ENCODE results near the gene ABR.

ABR gene

DNA sequence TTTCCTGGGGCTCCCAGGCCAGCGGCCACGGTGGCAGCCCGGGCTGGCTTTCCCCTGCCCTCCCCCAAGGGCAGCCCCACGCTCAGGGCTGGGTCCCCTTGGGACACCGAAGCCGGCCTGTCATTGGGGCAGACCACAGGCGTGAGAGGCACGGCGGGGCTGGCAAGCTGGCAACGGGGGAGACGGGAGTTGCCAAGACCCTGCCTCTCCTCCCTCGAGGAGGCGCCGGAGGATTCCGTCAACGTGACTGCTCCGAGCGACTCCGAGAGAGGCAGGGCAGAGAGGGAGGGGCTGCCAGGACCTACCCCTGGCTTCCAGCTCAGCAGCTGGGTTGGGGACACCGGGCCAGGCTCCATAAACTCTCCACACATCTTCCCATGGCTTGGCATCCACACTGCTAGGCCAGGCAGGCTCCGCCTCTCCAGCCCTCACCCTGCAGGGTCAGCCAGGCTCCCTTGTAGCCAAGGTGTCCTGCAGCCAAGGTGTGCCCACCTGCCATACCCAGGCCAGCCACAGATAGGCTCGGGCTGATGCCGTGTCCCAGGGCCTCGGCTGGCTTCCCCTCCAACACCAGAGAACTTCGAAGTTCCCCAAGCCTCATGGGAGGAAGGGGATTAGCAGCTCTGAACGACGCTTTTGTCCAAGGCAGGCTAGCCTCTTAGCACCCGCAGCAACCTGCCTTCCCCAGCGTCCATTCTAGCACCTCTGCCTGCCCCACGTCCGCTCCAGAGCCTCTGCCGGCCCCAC lies 157.3 kb downstream of the ABR start:
- no peak overlapping the region for H3K4me3 ChIP-seq (ENCODE audit: low read depth, low read length)
- no peak overlapping the region for H3K9ac ChIP-seq (ENCODE audit: low read length)
- H3K27ac ChIP-seq (ENCODE audit: low read depth, low read length) = no peak overlapping the region
- no peaks in the 10 kb centered on the region for H3K9me3 ChIP-seq (ENCODE audit: control insufficient read depth, insufficient read depth, low read depth, low read length)
- no peaks in the 10 kb centered on the region for H3K27me3 ChIP-seq (ENCODE audit: control insufficient read depth, insufficient read depth, low read length)
- no peaks in the 10 kb centered on the region for H3K36me3 ChIP-seq (ENCODE audit: control insufficient read depth, insufficient read depth, low read length)
- 0 out of 2 replicates have a peak, but pooled peaks cover 2% of the 10 kb centered on the region for H3K4me1 ChIP-seq (ENCODE audit: control insufficient read depth, insufficient read depth, low read length)

DNA sequence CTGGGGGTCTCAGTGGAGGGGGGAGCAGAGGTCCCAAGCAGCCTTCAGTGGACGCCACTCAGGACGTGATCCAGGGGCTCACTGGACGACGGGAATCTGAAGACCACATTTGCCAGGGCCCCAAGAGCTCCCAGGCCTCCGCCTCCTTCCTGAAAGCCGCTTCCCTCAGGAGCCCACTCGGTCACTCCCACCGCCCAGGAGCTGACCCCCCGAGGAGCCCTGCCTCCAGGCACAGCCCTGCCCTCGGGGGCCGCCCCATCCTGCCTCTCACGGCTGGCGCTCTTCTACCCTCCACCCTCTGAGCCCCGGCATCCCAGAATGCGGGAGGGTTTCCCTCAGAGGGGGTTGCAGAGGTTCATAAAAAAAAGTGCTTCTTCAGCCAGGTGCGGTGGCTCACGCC lies 158.6 kb downstream of the ABR start:
- H3K27me3 ChIP-seq (ENCODE audit: control insufficient read depth, insufficient read depth, low read length) = no peaks in the 10 kb centered on the region
- no peaks in the 10 kb centered on the region for H3K36me3 ChIP-seq (ENCODE audit: control insufficient read depth, insufficient read depth, low read length)
- H3K4me1 ChIP-seq (ENCODE audit: control insufficient read depth, insufficient read depth, low read length) = 0 out of 2 replicates have a peak, but pooled peaks cover 2% of the 10 kb centered on the region
- H3K9me3 ChIP-seq (ENCODE audit: control insufficient read depth, insufficient read depth, low read depth, low read length) = no peaks in the 10 kb centered on the region
- H3K27ac ChIP-seq (ENCODE audit: low read depth, low read length) = no peak overlapping the region
- no peak overlapping the region for H3K9ac ChIP-seq (ENCODE audit: low read length)
- H3K4me3 ChIP-seq (ENCODE audit: low read depth, low read length) = no peak overlapping the region

DNA sequence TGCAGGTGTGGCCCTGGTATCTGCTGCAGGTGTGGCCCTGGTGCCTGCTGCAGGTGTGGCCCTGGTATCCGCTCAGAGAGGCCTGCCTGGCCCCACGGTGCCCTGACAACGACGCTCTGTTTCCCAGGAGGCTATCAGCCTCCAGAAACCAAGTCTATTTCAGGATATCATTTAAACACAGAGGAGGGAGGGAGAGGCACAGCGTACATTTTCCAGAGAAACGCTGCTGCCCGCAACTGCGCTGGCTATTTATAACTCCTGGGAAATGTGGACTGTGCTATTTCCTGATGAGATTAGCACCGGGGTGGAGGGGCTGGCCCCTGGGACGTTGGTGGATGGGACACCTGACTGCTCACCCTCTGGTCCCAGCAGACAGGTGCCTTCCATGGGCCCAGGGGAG lies 160.3 kb downstream of the ABR start:
- Histone ChIP-seq H3K36me3 (ENCODE audit: control insufficient read depth, insufficient read depth, low read length) (no peaks in the 10 kb centered on the region), H3K9ac (ENCODE audit: low read length) (no peak overlapping the region), H3K27me3 (ENCODE audit: control insufficient read depth, insufficient read depth, low read length) (no peaks in the 10 kb centered on the region), H3K9me3 (ENCODE audit: control insufficient read depth, insufficient read depth, low read depth, low read length) (no peaks in the 10 kb centered on the region), H3K4me3 (ENCODE audit: low read depth, low read length) (no peak overlapping the region), H3K27ac (ENCODE audit: low read depth, low read length) (no peak overlapping the region), H3K4me1 (ENCODE audit: control insufficient read depth, insufficient read depth, low read length) (no peaks in the 10 kb centered on the region)

DNA sequence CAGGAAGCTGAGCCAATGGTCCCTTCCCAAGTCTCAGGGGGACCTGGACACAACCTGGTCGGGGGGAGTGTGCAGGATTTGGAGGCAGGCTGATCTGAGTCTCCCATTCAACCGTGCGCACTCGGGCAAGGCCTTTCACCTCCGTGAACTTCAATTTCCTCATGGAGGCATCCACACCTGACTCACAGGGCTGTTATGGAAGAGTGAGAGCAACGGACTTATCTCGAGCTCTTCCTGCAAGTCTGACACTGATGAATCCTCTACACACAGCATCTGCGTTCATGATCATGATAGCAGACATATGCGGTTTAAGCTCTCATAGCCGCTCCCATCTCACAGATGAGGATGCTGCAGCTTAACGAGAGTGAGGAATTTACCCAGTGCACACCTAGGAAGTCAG lies 161.2 kb downstream of the ABR start:
- no peak overlapping the region for H3K9ac ChIP-seq (ENCODE audit: low read length)
- no peaks in the 10 kb centered on the region for H3K4me1 ChIP-seq (ENCODE audit: control insufficient read depth, insufficient read depth, low read length)
- no peaks in the 10 kb centered on the region for H3K9me3 ChIP-seq (ENCODE audit: control insufficient read depth, insufficient read depth, low read depth, low read length)
- no peaks in the 10 kb centered on the region for H3K27me3 ChIP-seq (ENCODE audit: control insufficient read depth, insufficient read depth, low read length)
- no peak overlapping the region for H3K4me3 ChIP-seq (ENCODE audit: low read depth, low read length)
- H3K36me3 ChIP-seq (ENCODE audit: control insufficient read depth, insufficient read depth, low read length) = no peaks in the 10 kb centered on the region
- H3K27ac ChIP-seq (ENCODE audit: low read depth, low read length) = no peak overlapping the region

- Histone ChIP-seq H3K27ac (ENCODE audit: low read depth, low read length) (no peak overlapping the region), H3K9ac (ENCODE audit: low read length) (no peak overlapping the region), H3K4me3 (ENCODE audit: low read depth, low read length) (no peak overlapping the region), H3K36me3 (ENCODE audit: control insufficient read depth, insufficient read depth, low read length) (peaks cover 8% of the 10 kb centered on the region), H3K9me3 (ENCODE audit: control insufficient read depth, insufficient read depth, low read depth, low read length) (no peaks in the 10 kb centered on the region), H3K27me3 (ENCODE audit: control insufficient read depth, insufficient read depth, low read length) (no peaks in the 10 kb centered on the region), H3K4me1 (ENCODE audit: control insufficient read depth, insufficient read depth, low read length) (no peaks in the 10 kb centered on the region)
Measured at GRCh38 chr17:1013729-1014090, 166.1 kb downstream of the ABR start.

GRCh38 chr17:1012823-1013728 lies 166.7 kb downstream of the ABR start:
- H3K4me3 ChIP-seq (ENCODE audit: low read depth, low read length) = no peak overlapping the region
- no peaks in the 10 kb centered on the region for H3K4me1 ChIP-seq (ENCODE audit: control insufficient read depth, insufficient read depth, low read length)
- no peaks in the 10 kb centered on the region for H3K9me3 ChIP-seq (ENCODE audit: control insufficient read depth, insufficient read depth, low read depth, low read length)
- no peaks in the 10 kb centered on the region for H3K27me3 ChIP-seq (ENCODE audit: control insufficient read depth, insufficient read depth, low read length)
- no peak overlapping the region for H3K27ac ChIP-seq (ENCODE audit: low read depth, low read length)
- H3K9ac ChIP-seq (ENCODE audit: low read length) = no peak overlapping the region
- peaks cover 8% of the 10 kb centered on the region for H3K36me3 ChIP-seq (ENCODE audit: control insufficient read depth, insufficient read depth, low read length)

GRCh38 chr17:1011760-1012735 lies 167.7 kb downstream of the ABR start:
- Histone ChIP-seq H3K4me1 (ENCODE audit: control insufficient read depth, insufficient read depth, low read length) (no peaks in the 10 kb centered on the region), H3K4me3 (ENCODE audit: low read depth, low read length) (no peak overlapping the region), H3K9ac (ENCODE audit: low read length) (no peak overlapping the region), H3K27me3 (ENCODE audit: control insufficient read depth, insufficient read depth, low read length) (no peaks in the 10 kb centered on the region), H3K27ac (ENCODE audit: low read depth, low read length) (no peak overlapping the region), H3K36me3 (ENCODE audit: control insufficient read depth, insufficient read depth, low read length) (peaks cover 14% of the 10 kb centered on the region), H3K9me3 (ENCODE audit: control insufficient read depth, insufficient read depth, low read depth, low read length) (no peaks in the 10 kb centered on the region)

DNA sequence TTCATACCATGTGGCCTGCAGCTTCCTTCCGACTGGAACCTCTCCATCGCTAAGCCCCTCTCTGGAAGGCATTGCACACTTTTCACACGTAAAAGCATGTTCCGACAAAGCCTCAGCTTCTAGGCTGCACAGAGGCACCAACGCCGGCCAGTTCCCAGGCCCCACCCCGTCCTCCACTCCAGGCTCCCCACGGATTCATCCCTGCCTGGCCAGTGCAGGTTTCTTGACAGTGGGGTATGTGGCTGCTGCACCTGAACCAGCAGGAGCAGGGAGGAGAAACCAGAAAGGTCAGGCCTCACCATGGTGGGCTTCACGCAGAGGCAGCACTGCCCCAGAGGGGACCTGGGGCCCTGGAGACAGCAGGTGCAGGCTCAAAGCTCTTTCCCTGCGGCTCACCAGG lies 168.6 kb downstream of the ABR start:
- Histone ChIP-seq H3K4me1 (ENCODE audit: control insufficient read depth, insufficient read depth, low read length) (no peaks in the 10 kb centered on the region), H3K27ac (ENCODE audit: low read depth, low read length) (no peak overlapping the region), H3K4me3 (ENCODE audit: low read depth, low read length) (no peak overlapping the region), H3K9ac (ENCODE audit: low read length) (no peak overlapping the region), H3K9me3 (ENCODE audit: control insufficient read depth, insufficient read depth, low read depth, low read length) (no peaks in the 10 kb centered on the region), H3K36me3 (ENCODE audit: control insufficient read depth, insufficient read depth, low read length) (peaks cover 18% of the 10 kb centered on the region), H3K27me3 (ENCODE audit: control insufficient read depth, insufficient read depth, low read length) (no peaks in the 10 kb centered on the region)

- Histone ChIP-seq H3K27me3 (ENCODE audit: control insufficient read depth, insufficient read depth, low read length) (no peaks in the 10 kb centered on the region), H3K4me3 (ENCODE audit: low read depth, low read length) (no peak overlapping the region), H3K27ac (ENCODE audit: low read depth, low read length) (no peak overlapping the region), H3K9me3 (ENCODE audit: control insufficient read depth, insufficient read depth, low read depth, low read length) (no peaks in the 10 kb centered on the region), H3K36me3 (ENCODE audit: control insufficient read depth, insufficient read depth, low read length) (peaks cover 21% of the 10 kb centered on the region), H3K9ac (ENCODE audit: low read length) (no peak overlapping the region), H3K4me1 (ENCODE audit: control insufficient read depth, insufficient read depth, low read length) (no peaks in the 10 kb centered on the region)
Measured at GRCh38 chr17:1010586-1010985, 169.2 kb downstream of the ABR start.

DNA sequence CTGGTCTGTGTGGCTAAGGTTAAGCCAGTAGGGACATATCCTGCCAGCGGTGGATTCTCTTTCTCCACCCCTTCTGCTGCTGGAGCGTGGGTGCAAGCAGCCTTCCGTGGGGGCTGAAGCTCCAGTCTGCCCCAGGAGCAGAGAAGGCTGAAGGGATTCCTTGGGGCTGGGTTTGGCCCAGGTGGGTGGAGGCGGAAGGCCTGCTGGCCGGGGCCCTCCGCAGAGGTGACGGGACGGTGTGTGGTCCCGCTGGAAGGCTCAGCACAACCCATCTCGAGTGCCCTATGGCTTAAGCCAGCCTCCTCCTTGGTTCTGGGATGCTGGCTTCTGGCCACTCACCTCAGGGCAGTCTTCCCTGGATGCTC lies 169.7 kb downstream of the ABR start:
- Histone ChIP-seq H3K27me3 (ENCODE audit: control insufficient read depth, insufficient read depth, low read length) (no peaks in the 10 kb centered on the region), H3K4me3 (ENCODE audit: low read depth, low read length) (no peak overlapping the region), H3K9me3 (ENCODE audit: control insufficient read depth, insufficient read depth, low read depth, low read length) (no peaks in the 10 kb centered on the region), H3K9ac (ENCODE audit: low read length) (no peak overlapping the region), H3K4me1 (ENCODE audit: control insufficient read depth, insufficient read depth, low read length) (no peaks in the 10 kb centered on the region), H3K36me3 (ENCODE audit: control insufficient read depth, insufficient read depth, low read length) (peaks cover 26% of the 10 kb centered on the region), H3K27ac (ENCODE audit: low read depth, low read length) (no peak overlapping the region)
